Lower leg skin (tissue), 4 donors: Measurements from ENCODE around the gene NFYB. TPM values are rescaled to one million over a fixed set of nuclear protein-coding genes. Genes with fewer than 3 reads are reported as not detected.

ENCODE experiments used
- DNase-seq, 2 donors: peaks; one replicate each; pipeline ENCODE4 v3.0.0-alpha.2; 2019; ENCODE audit warnings: low spot score in 2 of 2
- H3K4me3 ChIP-seq: fragments of 200-600 bp; sonication (generic); 2 replicates; pipeline ENCODE4 v1.5.1; 2017; ENCODE audit warnings: mild to moderate bottlenecking, low read depth; ENCODE audit not compliant: poor library complexity, severe bottlenecking
- POLR2A ChIP-seq, 2 donors: fragments of 450-650 bp; IDR thresholded peaks; one replicate each; pipeline ENCODE4 v1.6.1; 2016 to 2017; ENCODE audit warnings: antibody characterized with exemption in 2 of 2, mild to moderate bottlenecking in 1 of 2, moderate library complexity in 1 of 2
- WGBS, 2 donors: methylation state at CpG; one replicate each; pipeline ENCODE4 v1.1.5; 2018; 5-methylcytosine and 5-hydroxymethylcytosine counted together
- intact Hi-C: fragments of 100-400 bp; cut with DNase I; formaldehyde crosslinking; loops from one replicate; pipeline ENCODE4 v1.15.0; 2023; ENCODE audit warnings: low total_unique reads
- total RNA-seq, 4 donors: library from RNA; depleted of rRNA; stranded (reverse); fragments of >200 nt; gene quantifications; one replicate each; pipeline ENCODE4 v1.1.0, GENCODE V29; 2016
- TF ChIP-seq, protein P1 (sequence below), 3 donors: fragments of 450-650 bp; IDR thresholded peaks; one replicate each; pipeline ENCODE4 v1.5.1; 2016; ENCODE audit warnings: antibody characterized with exemption in 3 of 3, mild to moderate bottlenecking in 3 of 3, moderate library complexity in 2 of 3

The NFYB gene
- total RNA-seq, 4 donors from 2014 or later: 10.6 to 20.5 (median 14.3) TPM

DNA sequence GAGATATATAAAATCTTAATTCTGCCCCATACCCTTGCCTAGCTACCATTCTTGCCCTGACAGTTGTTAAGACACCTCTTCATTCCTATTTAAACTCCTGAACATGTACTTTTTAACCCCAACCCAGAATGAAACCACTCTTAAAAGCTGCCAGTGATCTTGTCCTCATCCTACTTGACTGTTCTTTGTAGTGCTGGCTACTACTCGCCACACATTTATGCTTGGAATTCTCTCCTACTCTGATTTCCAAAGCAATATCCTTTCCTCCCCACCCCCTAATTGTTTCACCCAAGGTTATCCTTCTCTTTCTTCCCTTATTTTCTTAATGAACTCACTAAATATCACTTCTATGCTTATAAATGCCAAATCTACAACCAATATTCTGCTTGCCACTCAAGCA, 4.1 kb downstream of the NFYB start:
- intact Hi-C loops: no loop called here
- no peak for TF ChIP-seq POLR2A (IDR thresholded peaks at IDR 0.05)
- TF ChIP-seq, protein P1, sequence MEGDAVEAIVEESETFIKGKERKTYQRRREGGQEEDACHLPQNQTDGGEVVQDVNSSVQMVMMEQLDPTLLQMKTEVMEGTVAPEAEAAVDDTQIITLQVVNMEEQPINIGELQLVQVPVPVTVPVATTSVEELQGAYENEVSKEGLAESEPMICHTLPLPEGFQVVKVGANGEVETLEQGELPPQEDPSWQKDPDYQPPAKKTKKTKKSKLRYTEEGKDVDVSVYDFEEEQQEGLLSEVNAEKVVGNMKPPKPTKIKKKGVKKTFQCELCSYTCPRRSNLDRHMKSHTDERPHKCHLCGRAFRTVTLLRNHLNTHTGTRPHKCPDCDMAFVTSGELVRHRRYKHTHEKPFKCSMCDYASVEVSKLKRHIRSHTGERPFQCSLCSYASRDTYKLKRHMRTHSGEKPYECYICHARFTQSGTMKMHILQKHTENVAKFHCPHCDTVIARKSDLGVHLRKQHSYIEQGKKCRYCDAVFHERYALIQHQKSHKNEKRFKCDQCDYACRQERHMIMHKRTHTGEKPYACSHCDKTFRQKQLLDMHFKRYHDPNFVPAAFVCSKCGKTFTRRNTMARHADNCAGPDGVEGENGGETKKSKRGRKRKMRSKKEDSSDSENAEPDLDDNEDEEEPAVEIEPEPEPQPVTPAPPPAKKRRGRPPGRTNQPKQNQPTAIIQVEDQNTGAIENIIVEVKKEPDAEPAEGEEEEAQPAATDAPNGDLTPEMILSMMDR (IDR thresholded peaks at IDR 0.05): no peak
- H3K4me3 ChIP-seq: no peak overlapping the region
- no peak for DNase-seq
- WGBS, 2 donors: 97 to 100% methylated on average over 1 of the region's 1 CpG

GRCh38 chr12:104133321-104133720, 4.7 kb downstream of the NFYB start:
- TF ChIP-seq POLR2A (IDR thresholded peaks at IDR 0.05): no peak
- TF ChIP-seq, protein P1 (IDR thresholded peaks at IDR 0.05): no peak
- 86 to 91% methylated on average over 5 of the region's 5 CpGs for WGBS, 2 donors
- intact Hi-C loops: no loop called here
- DNase-seq: no peak
- H3K4me3 ChIP-seq: no peak overlapping the region

GRCh38 chr12:104132351-104132956, 5.6 kb downstream of the NFYB start:
- 80 to 91% methylated on average over 7 of the region's 7 CpGs for WGBS, 2 donors
- H3K4me3 ChIP-seq: no peak overlapping the region
- DNase-seq: no peak
- intact Hi-C loops: no loop called here
- no peak for TF ChIP-seq POLR2A (IDR thresholded peaks at IDR 0.05)
- TF ChIP-seq, protein P1 (IDR thresholded peaks at IDR 0.05): no peak

- intact Hi-C loops: no loop called here
- TF ChIP-seq, protein P1 (IDR thresholded peaks at IDR 0.05): no peak
- no peak for TF ChIP-seq POLR2A (IDR thresholded peaks at IDR 0.05)
- no peak overlapping the region for H3K4me3 ChIP-seq
- 92 to 93% methylated on average over 4 of the region's 4 CpGs for WGBS, 2 donors
- no peak for DNase-seq
Measured at GRCh38 chr12:104131609-104132008, 6.4 kb downstream of the NFYB start.

DNA sequence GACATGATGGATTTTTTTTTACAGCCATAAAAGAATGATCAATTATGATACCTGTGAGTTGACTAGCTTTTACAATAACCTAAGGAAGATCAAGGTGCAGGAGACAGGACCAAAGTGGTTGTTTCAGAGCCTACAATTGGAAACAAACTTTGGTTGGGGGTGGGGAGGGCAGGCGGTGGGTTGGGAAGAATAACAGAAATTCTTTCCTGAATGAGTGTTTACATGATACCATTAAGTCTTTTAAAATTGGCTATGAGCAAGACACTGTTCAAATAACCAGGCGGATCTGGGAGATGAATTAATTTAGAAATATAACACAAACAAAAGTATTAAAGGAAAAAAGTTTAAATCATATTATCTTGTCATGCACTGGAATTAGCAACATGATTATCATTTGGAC, 7.2 kb downstream of the NFYB start:
- 75 to 82% methylated on average over 2 of the region's 2 CpGs for WGBS, 2 donors
- H3K4me3 ChIP-seq: no peak overlapping the region
- intact Hi-C loops: no loop called here
- TF ChIP-seq, protein P1 (IDR thresholded peaks at IDR 0.05): no peak
- no peak for DNase-seq

DNA sequence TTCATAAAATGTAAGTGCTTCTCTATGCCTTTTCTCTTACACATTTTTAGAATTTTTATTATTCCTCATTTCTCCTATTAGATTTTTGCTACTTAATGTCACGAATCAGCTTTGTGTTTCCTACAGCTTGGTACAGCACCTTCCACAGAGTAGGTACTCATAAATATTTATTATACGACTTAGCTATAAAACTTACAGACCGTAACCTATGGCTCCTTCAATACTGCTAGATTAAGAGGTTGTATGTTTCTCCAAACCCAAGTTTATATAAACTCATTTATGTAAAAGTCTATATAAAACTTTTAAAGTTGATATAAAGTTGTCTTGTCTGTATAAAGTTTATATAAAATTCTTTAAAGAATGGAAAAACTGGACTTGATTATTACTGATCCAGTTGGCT, 11.5 kb downstream of the NFYB start:
- intact Hi-C loops: no loop called here
- TF ChIP-seq POLR2A (IDR thresholded peaks at IDR 0.05): no peak
- TF ChIP-seq, protein P1 (IDR thresholded peaks at IDR 0.05): no peak
- no peak overlapping the region for H3K4me3 ChIP-seq
- 91 to 94% methylated on average over 3 of the region's 3 CpGs for WGBS, 2 donors
- no peak for DNase-seq
